HuH-7 (cell line): ENCODE data around the gene CSAD.

Source experiments
- DNase-seq: peaks from one replicate; pipeline ENCODE4 v3.0.0; 2011; ENCODE audit warnings: low spot score

Gene CSAD

GRCh38 chr12:53180220-53180930 is at the start of gene CSAD, which contains the start of gene ZNF740:
TSS of gene CSAD (minus strand) at chr12:53180925. CDS start at chr12:53173470, 7,455 bp downstream.
TSS of gene ZNF740 (plus strand) at chr12:53180722. CDS start at chr12:53181984, 1,262 bp downstream.
- peak; percentile 98 for DNase-seq

GRCh38 chr12:53230108-53230845 is 49.6 kb upstream of the CSAD start:
- no peak for DNase-seq

- no peak for DNase-seq
These were observed 48.7 kb upstream of the CSAD start for GRCh38 chr12:53229454-53229853.

- no peak for DNase-seq
These were observed 47.1 kb upstream of the CSAD start for GRCh38 chr12:53227836-53228235.

- DNase-seq = no peak
These were observed 46.6 kb upstream of the CSAD start for GRCh38 chr12:53227341-53227740.

GRCh38 chr12:53226815-53227214 is 46.1 kb upstream of the CSAD start:
- no peak for DNase-seq

- DNase-seq = no peak
These were observed 45.1 kb upstream of the CSAD start for GRCh38 chr12:53225635-53226424.

GRCh38 chr12:53224897-53225634 is 44.3 kb upstream of the CSAD start:
- DNase-seq = no peak

- peak; percentile 68 for DNase-seq
These were observed 43.6 kb upstream of the CSAD start for GRCh38 chr12:53224061-53224896.

GRCh38 chr12:53223389-53224060 is 42.8 kb upstream of the CSAD start:
- DNase-seq = no peak

- no peak for DNase-seq
These were observed 42.1 kb upstream of the CSAD start for GRCh38 chr12:53222806-53223261.

- no peak for DNase-seq
These were observed 41.5 kb upstream of the CSAD start for GRCh38 chr12:53222170-53222721.

GRCh38 chr12:53221203-53222080 is 40.7 kb upstream of the CSAD start:
- peak; percentile 79 for DNase-seq

- DNase-seq = peak; percentile 100
These were observed 40.0 kb upstream of the CSAD start for GRCh38 chr12:53220694-53221202.

GRCh38 chr12:53219956-53220693 is 39.4 kb upstream of the CSAD start:
- DNase-seq = peak; percentile 81

GRCh38 chr12:53219292-53219955 is 38.7 kb upstream of the CSAD start:
- peak; percentile 61 for DNase-seq

- DNase-seq = no peak
These were observed 38.0 kb upstream of the CSAD start for GRCh38 chr12:53218551-53219291.
